Activated CD4-positive, alpha-beta T cell treated with anti-CD3 and anti-CD28 coated beads, Interleukin-2, amount 50 U/mL, for 24 hours (primary cell): Measurements from ENCODE around the gene BLACAT1.
"Not testable (repeated sequence)": the region's sequence is repeated elsewhere in the genome, so short reads cannot be mapped to it uniquely, and the experiment has no call there.

ENCODE experiments used
- DNase-seq, 2 donors: peaks; one replicate each; pipeline ENCODE4 v3.0.0-alpha.2; 2020; ENCODE audit warnings: low read depth in 1 of 2, low spot score in 1 of 2

The BLACAT1 gene

GRCh38 chr1:205442051-205442725, 13.7 kb downstream of the BLACAT1 start:
- no peak for DNase-seq

- DNase-seq: no peak
Measured at GRCh38 chr1:205441716-205442050, 14.2 kb downstream of the BLACAT1 start.

GRCh38 chr1:205441318-205441633, 14.6 kb downstream of the BLACAT1 start:
- DNase-seq: no peak

GRCh38 chr1:205440476-205441317, 15.1 kb downstream of the BLACAT1 start:
- DNase-seq: peak; percentile 32 to 54

GRCh38 chr1:205440121-205440475, 15.7 kb downstream of the BLACAT1 start:
- no peak for DNase-seq

GRCh38 chr1:205438213-205439158, 17.4 kb downstream of the BLACAT1 start:
- DNase-seq: no peak

GRCh38 chr1:205437570-205437969, 18.3 kb downstream of the BLACAT1 start:
- DNase-seq: no peak

GRCh38 chr1:205436776-205437410, 19.0 kb downstream of the BLACAT1 start:
- no peak for DNase-seq

- no peak for DNase-seq
Measured at GRCh38 chr1:205435578-205436573, 20.0 kb downstream of the BLACAT1 start.

GRCh38 chr1:205434738-205435137, 21.1 kb downstream of the BLACAT1 start:
- DNase-seq: no peak

- not testable (repeated sequence) for DNase-seq
Measured at GRCh38 chr1:205432692-205433091, 23.2 kb downstream of the BLACAT1 start.

- no peak for DNase-seq
Measured at GRCh38 chr1:205432116-205432515, 23.7 kb downstream of the BLACAT1 start.

GRCh38 chr1:205430696-205431305, 25.0 kb downstream of the BLACAT1 start:
- DNase-seq: peak; percentile 22 to 29

GRCh38 chr1:205429762-205430695, 25.8 kb downstream of the BLACAT1 start:
- no peak for DNase-seq

- no peak for DNase-seq
Measured at GRCh38 chr1:205424901-205425600, 30.8 kb downstream of the BLACAT1 start.

- no peak for DNase-seq
Measured at GRCh38 chr1:205423814-205424399, 31.9 kb downstream of the BLACAT1 start.

GRCh38 chr1:205422993-205423642, 32.7 kb downstream of the BLACAT1 start:
- DNase-seq: no peak
